Osteoblast (primary cell): ENCODE measurements around the gene FAM177B. TPM values are rescaled to one million over a fixed set of nuclear protein-coding genes. Genes with fewer than 3 reads are reported as not detected.

ENCODE experiments used
- DNase-seq: peaks from one replicate; pipeline ENCODE4 v3.0.0; 2011; ENCODE audit warnings: low spot score, mixed read lengths; ENCODE audit not compliant: insufficient read length; ENCODE audit errors: missing footprints
- H2AFZ ChIP-seq: 2 replicates; pipeline ENCODE4 v1.6.0; 2011; ENCODE audit warnings: mild to moderate bottlenecking, low read length
- H3K27ac ChIP-seq: 2 replicates; pipeline ENCODE4 v1.5.1; 2011; ENCODE audit warnings: mild to moderate bottlenecking, low read depth, low read length, moderate library complexity
- H3K27me3 ChIP-seq: 2 replicates; pipeline ENCODE4 v1.6.0; 2012; ENCODE audit warnings: mild to moderate bottlenecking, control low read depth, inconsistent platforms, low read length, moderate library complexity; ENCODE audit not compliant: insufficient read depth
- H3K36me3 ChIP-seq: 2 replicates; pipeline ENCODE4 v1.5.1; 2011; ENCODE audit warnings: mild to moderate bottlenecking, low read length, control low read depth, moderate library complexity; ENCODE audit not compliant: insufficient read depth
- H3K4me1 ChIP-seq: 2 replicates; pipeline ENCODE4 v1.5.1; 2011; ENCODE audit warnings: mild to moderate bottlenecking, low read length, control low read depth, moderate library complexity; ENCODE audit not compliant: insufficient read depth
- H3K4me2 ChIP-seq: 2 replicates; pipeline ENCODE4 v1.6.0; 2011; ENCODE audit warnings: mild to moderate bottlenecking, low read length; ENCODE audit not compliant: insufficient read depth
- H3K4me3 ChIP-seq: fragments of 200-600 bp; sonication (generic); 3 replicates; pipeline ENCODE4 v1.5.1; 2012; ENCODE audit warnings: mild to moderate bottlenecking, low read length, inconsistent platforms; ENCODE audit not compliant: insufficient read depth
- H3K79me2 ChIP-seq: 2 replicates; pipeline ENCODE4 v1.6.0; 2012; ENCODE audit warnings: mild to moderate bottlenecking, low read length, control low read depth, inconsistent platforms; ENCODE audit not compliant: insufficient read depth
- H3K9me3 ChIP-seq: 2 replicates; pipeline ENCODE4 v1.5.1; 2011; ENCODE audit warnings: low read depth, low read length, control low read depth
- H4K20me1 ChIP-seq: 2 replicates; pipeline ENCODE4 v1.6.0; 2012; ENCODE audit warnings: mild to moderate bottlenecking, low read length, control low read depth; ENCODE audit not compliant: insufficient read depth
- total RNA-seq: library from RNA; depleted of rRNA; stranded (reverse); fragments of >200 nt; gene quantifications from 2 replicates; pipeline ENCODE4 v1.2.3, GENCODE V29; 2012
- TF ChIP-seq, protein P1 (sequence below): IDR thresholded peaks from 2 replicates; pipeline ENCODE4 v1.5.1; 2011; ENCODE audit warnings: mild to moderate bottlenecking, low read depth, low read length, moderate library complexity; ENCODE audit errors: extremely low read depth

FAM177B gene
- total RNA-seq, 1 donor = not detected

DNA sequence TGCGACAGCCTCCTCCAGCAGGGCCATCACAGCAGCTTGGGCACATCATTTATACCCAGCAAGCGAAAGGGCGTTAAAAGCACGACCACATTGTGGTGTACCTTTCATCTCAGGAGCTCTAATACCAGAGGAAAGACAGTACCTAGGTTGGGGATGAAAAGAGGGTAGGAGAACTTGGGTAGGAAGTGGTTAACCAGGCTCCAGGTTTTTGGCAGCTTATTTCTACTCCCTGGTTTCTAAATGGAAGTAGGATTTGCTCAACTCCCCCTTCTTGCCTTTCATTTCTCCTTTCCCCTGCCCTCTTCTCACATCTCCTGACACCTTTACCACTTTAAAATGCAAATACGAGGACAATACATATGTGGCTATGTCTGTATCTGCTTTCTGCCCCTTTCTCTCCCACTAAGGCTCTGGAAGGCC, 30.2 kb downstream of the FAM177B start:
- Histone ChIP-seq H3K9me3 (peaks cover 5% of the 10 kb centered on the region), H3K4me2 (no peak overlapping the region), H3K36me3 (no peaks in the 10 kb centered on the region), H3K4me1 (no peaks in the 10 kb centered on the region), H2AFZ (no peak overlapping the region), H4K20me1 (no peaks in the 10 kb centered on the region), H3K27ac (no peak overlapping the region), H3K79me2 (no peaks in the 10 kb centered on the region), H3K27me3 (peaks cover 2% of the 10 kb centered on the region), H3K4me3 (no peak overlapping the region)
- TF ChIP-seq, protein P1, sequence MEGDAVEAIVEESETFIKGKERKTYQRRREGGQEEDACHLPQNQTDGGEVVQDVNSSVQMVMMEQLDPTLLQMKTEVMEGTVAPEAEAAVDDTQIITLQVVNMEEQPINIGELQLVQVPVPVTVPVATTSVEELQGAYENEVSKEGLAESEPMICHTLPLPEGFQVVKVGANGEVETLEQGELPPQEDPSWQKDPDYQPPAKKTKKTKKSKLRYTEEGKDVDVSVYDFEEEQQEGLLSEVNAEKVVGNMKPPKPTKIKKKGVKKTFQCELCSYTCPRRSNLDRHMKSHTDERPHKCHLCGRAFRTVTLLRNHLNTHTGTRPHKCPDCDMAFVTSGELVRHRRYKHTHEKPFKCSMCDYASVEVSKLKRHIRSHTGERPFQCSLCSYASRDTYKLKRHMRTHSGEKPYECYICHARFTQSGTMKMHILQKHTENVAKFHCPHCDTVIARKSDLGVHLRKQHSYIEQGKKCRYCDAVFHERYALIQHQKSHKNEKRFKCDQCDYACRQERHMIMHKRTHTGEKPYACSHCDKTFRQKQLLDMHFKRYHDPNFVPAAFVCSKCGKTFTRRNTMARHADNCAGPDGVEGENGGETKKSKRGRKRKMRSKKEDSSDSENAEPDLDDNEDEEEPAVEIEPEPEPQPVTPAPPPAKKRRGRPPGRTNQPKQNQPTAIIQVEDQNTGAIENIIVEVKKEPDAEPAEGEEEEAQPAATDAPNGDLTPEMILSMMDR = no peak
- DNase-seq = no peak

DNA sequence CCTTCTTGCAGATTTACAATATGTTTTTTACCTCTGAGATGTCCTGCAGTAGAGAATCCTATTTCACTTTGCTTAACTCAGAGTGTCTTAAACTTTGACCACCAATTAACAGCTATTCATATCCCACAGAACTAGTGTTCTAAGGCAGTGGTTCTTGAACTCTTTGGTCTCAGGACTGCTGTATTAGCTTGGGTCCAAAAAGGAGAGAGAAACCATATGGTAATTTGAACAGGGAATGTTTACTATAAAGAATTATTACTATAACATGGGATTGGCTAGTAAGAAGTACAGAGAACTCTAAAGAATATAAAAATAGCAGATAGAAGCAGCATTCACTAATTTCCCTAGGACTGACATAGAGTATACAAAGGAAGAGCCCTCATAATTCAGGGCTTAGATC, 31.6 kb downstream of the FAM177B start:
- no peak overlapping the region for H2AFZ ChIP-seq
- H3K27me3 ChIP-seq = peaks cover 2% of the 10 kb centered on the region
- no peaks in the 10 kb centered on the region for H3K79me2 ChIP-seq
- TF ChIP-seq, protein P1 = no peak
- peaks cover 5% of the 10 kb centered on the region for H3K9me3 ChIP-seq
- H3K36me3 ChIP-seq = no peaks in the 10 kb centered on the region
- no peak overlapping the region for H3K27ac ChIP-seq
- H3K4me1 ChIP-seq = no peaks in the 10 kb centered on the region
- no peak overlapping the region for H3K4me3 ChIP-seq
- no peaks in the 10 kb centered on the region for H4K20me1 ChIP-seq
- H3K4me2 ChIP-seq = no peak overlapping the region
- DNase-seq = no peak

DNA sequence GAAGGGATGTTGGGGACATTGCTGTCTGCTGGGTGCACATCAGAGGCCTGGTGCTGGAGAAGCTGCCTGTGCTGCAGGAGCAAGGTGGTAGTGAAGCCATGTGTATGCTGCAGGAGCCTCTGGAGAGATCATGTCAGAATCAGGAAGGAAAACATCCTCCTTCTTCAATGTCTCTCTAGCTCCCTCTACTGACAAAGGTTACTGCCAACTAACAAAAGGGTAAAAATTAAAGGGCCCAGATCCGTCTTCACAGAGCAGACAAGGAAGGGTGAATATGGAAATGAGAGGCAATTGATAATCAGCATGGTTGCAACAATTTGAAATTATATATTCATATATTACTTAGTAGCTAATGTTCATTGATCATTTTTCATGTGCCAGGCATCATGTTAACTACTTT, 32.2 kb downstream of the FAM177B start:
- H3K36me3 ChIP-seq = no peaks in the 10 kb centered on the region
- no peaks in the 10 kb centered on the region for H3K79me2 ChIP-seq
- H3K4me1 ChIP-seq = no peaks in the 10 kb centered on the region
- no peak overlapping the region for H3K4me2 ChIP-seq
- no peak for DNase-seq
- H2AFZ ChIP-seq = no peak overlapping the region
- no peaks in the 10 kb centered on the region for H4K20me1 ChIP-seq
- H3K27me3 ChIP-seq = peaks cover 2% of the 10 kb centered on the region
- no peak overlapping the region for H3K27ac ChIP-seq
- TF ChIP-seq, protein P1 = no peak
- H3K4me3 ChIP-seq = no peak overlapping the region
- peaks cover 5% of the 10 kb centered on the region for H3K9me3 ChIP-seq

DNA sequence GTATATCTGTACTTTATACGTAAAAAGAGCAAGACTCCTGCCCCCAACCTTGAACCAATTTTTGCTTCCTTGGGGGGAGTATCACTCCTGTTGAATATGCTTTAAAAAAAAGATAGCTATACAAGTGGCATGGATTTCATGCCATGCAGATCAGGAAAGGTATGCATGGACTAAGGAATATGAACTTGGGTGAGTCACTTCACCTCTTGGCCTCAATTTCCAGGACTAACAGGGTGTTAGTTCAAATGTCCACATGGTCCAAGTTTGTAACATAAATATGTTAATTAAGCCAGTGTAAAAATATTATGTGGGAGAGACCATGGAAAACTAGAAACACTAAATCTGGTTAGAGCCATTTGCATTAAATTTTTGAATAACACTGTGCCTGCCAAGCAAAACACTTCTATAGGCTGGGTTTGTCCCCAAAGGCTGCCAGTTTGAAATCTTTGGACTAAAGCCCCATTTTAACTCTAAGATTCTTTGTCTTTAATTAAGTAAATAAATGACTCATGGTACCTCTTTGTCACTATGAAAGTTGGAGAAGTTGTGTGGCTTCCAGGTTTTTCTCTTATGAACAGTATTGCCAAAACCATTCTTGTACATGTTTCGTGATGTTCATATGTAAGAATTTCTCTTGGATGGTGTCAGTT, 33.1 kb downstream of the FAM177B start:
- H3K4me1 ChIP-seq = no peaks in the 10 kb centered on the region
- H3K27ac ChIP-seq = no peak overlapping the region
- TF ChIP-seq, protein P1 = no peak
- H4K20me1 ChIP-seq = no peaks in the 10 kb centered on the region
- no peaks in the 10 kb centered on the region for H3K36me3 ChIP-seq
- no peak overlapping the region for H3K4me2 ChIP-seq
- H3K4me3 ChIP-seq = no peak overlapping the region
- no peaks in the 10 kb centered on the region for H3K79me2 ChIP-seq
- no peak for DNase-seq
- H3K9me3 ChIP-seq = peaks cover 5% of the 10 kb centered on the region
- no peak overlapping the region for H2AFZ ChIP-seq
- H3K27me3 ChIP-seq = peaks cover 2% of the 10 kb centered on the region
